WTC11 (cell line): ENCODE measurements around the gene ANTXR2. TPM values are rescaled to one million over a fixed set of nuclear protein-coding genes. Genes with fewer than 3 reads are reported as not detected.
"Not testable (repeated sequence)": the region's sequence is repeated elsewhere in the genome, so short reads cannot be mapped to it uniquely, and the experiment has no call there.

Experiments used
- ATAC-seq: fragments of 200-7000 bp; cut with Tn5 transposase; 2 replicates; pipeline ENCODE4 v1.10.0; 2021; ENCODE audit warnings: mild to moderate bottlenecking, moderate library complexity
- CTCF ChIA-PET: fragments of 300-600 bp; sonication (Branson Sonifier 250); formaldehyde crosslinking; loops from one replicate; lab custom pipeline; 2021; ENCODE audit warnings: antibody characterized with exemption; lab: Charles Lee
- POLR2A ChIA-PET: fragments of 350-600 bp; sonication (Branson Sonifier 250); formaldehyde crosslinking; loops from one replicate; lab custom pipeline; 2021; ENCODE audit warnings: antibody characterized with exemption; lab: Charles Lee
- DNase-seq: peaks from one replicate; pipeline ENCODE4 v3.0.0; 2021; ENCODE audit warnings: low spot score
- H3K27ac Mint-ChIP-seq: 2 replicates; pipeline ENCODE4 v1.8.0; 2021; ENCODE audit warnings: mixed read lengths
- H3K27me3 Mint-ChIP-seq: 2 replicates; pipeline ENCODE4 v1.8.0; 2021; ENCODE audit warnings: low read depth, mild to moderate bottlenecking, moderate library complexity, mixed read lengths
- H3K36me3 Mint-ChIP-seq: 2 replicates; pipeline ENCODE4 v1.8.0; 2021; ENCODE audit warnings: mixed read lengths
- H3K4me1 Mint-ChIP-seq: 2 replicates; pipeline ENCODE4 v1.8.0; 2022; ENCODE audit warnings: mixed read lengths
- H3K4me3 Mint-ChIP-seq: 2 replicates; pipeline ENCODE4 v1.8.0; 2021; ENCODE audit warnings: mild to moderate bottlenecking, moderate library complexity, mixed read lengths
- H3K9me3 Mint-ChIP-seq: 2 replicates; pipeline ENCODE4 v1.8.0; 2021; ENCODE audit warnings: mixed read lengths
- EMX1 ChIP-seq: fragments of 250-450 bp; sonication (Bioruptor Pico); IDR thresholded peaks from 2 replicates; pipeline ENCODE4 v1.8.0; 2021; ENCODE audit warnings: mild to moderate bottlenecking
- MXD4 ChIP-seq: fragments of 250-450 bp; sonication (Bioruptor Pico); IDR thresholded peaks from 2 replicates; pipeline ENCODE4 v1.8.0; 2021; ENCODE audit warnings: mild to moderate bottlenecking, moderate library complexity, borderline replicate concordance
- NR3C1 ChIP-seq: sonication (generic); formaldehyde crosslinking; conservative IDR thresholded peaks from 2 replicates; pipeline ENCODE4 v1.8.1; 2023; ENCODE audit warnings: low read depth, mild to moderate bottlenecking, missing genetic modification reagents
- RORB ChIP-seq: fragments of 250-450 bp; sonication (Bioruptor Pico); IDR thresholded peaks from 2 replicates; pipeline ENCODE4 v1.9.0; 2021; ENCODE audit warnings: mild to moderate bottlenecking
- SMAD4 ChIP-seq: sonication (generic); formaldehyde crosslinking; IDR thresholded peaks from 2 replicates; pipeline ENCODE4 v1.8.0; 2022; ENCODE audit warnings: mild to moderate bottlenecking, missing genetic modification reagents
- SOX15 ChIP-seq: fragments of 250-450 bp; sonication (Bioruptor Pico); IDR thresholded peaks from 2 replicates; pipeline ENCODE4 v1.9.0; 2021; ENCODE audit warnings: mild to moderate bottlenecking
- TCF7 ChIP-seq: sonication (generic); formaldehyde crosslinking; IDR thresholded peaks from 2 replicates; pipeline ENCODE4 v1.8.0; 2022; ENCODE audit warnings: mild to moderate bottlenecking, low read depth, missing genetic modification reagents, moderate library complexity
- TP53 ChIP-seq: sonication (generic); formaldehyde crosslinking; IDR thresholded peaks from 2 replicates; pipeline ENCODE4 v1.8.1; 2023; ENCODE audit warnings: mild to moderate bottlenecking, missing genetic modification reagents
- USF2 ChIP-seq: sonication (generic); formaldehyde crosslinking; IDR thresholded peaks from 2 replicates; pipeline ENCODE4 v1.8.1; 2023; ENCODE audit warnings: mild to moderate bottlenecking, missing genetic modification reagents, moderate library complexity
- ZBTB43 ChIP-seq: sonication (generic); formaldehyde crosslinking; IDR thresholded peaks from 2 replicates; pipeline ENCODE4 v1.8.1; 2023; ENCODE audit warnings: mild to moderate bottlenecking, missing genetic modification reagents
- ZNF138 ChIP-seq: sonication (generic); formaldehyde crosslinking; conservative IDR thresholded peaks from 2 replicates; pipeline ENCODE4 v1.8.1; 2022; ENCODE audit warnings: mild to moderate bottlenecking, moderate library complexity, missing genetic modification reagents
- ZNF317 ChIP-seq: sonication (generic); formaldehyde crosslinking; IDR thresholded peaks from 2 replicates; pipeline ENCODE4 v1.8.1; 2023; ENCODE audit warnings: low read depth, mild to moderate bottlenecking, moderate library complexity, missing genetic modification reagents, borderline replicate concordance
- total RNA-seq: library from RNA; stranded (reverse); gene quantifications from 3 replicates; pipeline ENCODE4 v1.2.3, GENCODE V29; 2021
- TF ChIP-seq, protein P1 (sequence below): sonication (generic); formaldehyde crosslinking; IDR thresholded peaks from 2 replicates; pipeline ENCODE4 v1.8.0; 2022; ENCODE audit warnings: mild to moderate bottlenecking, missing genetic modification reagents
- TF ChIP-seq, protein P2 (sequence below): fragments of 250-450 bp; sonication (Bioruptor Pico); conservative IDR thresholded peaks from 2 replicates; pipeline ENCODE4 v1.9.0; 2021; ENCODE audit warnings: mild to moderate bottlenecking
- TF ChIP-seq, protein P3 (sequence below): sonication (generic); formaldehyde crosslinking; IDR thresholded peaks from 2 replicates; pipeline ENCODE4 v1.8.0; 2022; ENCODE audit warnings: mild to moderate bottlenecking, missing genetic modification reagents
- TF ChIP-seq, protein P4 (sequence below): fragments of 200-600 bp; IDR thresholded peaks from 2 replicates; pipeline ENCODE4 v1.8.0; 2022; ENCODE audit warnings: antibody characterized with exemption

ANTXR2 gene
- total RNA-seq, 1 experiment from 2014 or later: 9.9 TPM

GRCh38 chr4:79893456-79893855, 179.6 kb downstream of the ANTXR2 start:
- ATAC-seq: no peak
- Mint-ChIP-seq H3K4me3 (no peak overlapping the region), H3K36me3 (no peaks in the 10 kb centered on the region), H3K27ac (no peak overlapping the region), H3K9me3 (peaks cover 11% of the 10 kb centered on the region), H3K27me3 (no peaks in the 10 kb centered on the region), H3K4me1 (peaks cover 20% of the 10 kb centered on the region)
- no peak for DNase-seq
- TF ChIP-seq ZNF138 (CRISPR knock-in tag) (no peak), ZBTB43 (no peak), USF2 (CRISPR knock-in tag) (no peak), TCF7 (no peak), RORB (CRISPR knock-in tag) (no peak), SOX15 (no peak), TP53 (CRISPR knock-in tag) (no peak)
- TF ChIP-seq, protein P1, sequence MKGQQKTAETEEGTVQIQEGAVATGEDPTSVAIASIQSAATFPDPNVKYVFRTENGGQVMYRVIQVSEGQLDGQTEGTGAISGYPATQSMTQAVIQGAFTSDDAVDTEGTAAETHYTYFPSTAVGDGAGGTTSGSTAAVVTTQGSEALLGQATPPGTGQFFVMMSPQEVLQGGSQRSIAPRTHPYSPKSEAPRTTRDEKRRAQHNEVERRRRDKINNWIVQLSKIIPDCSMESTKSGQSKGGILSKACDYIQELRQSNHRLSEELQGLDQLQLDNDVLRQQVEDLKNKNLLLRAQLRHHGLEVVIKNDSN (CRISPR knock-in tag): no peak
- TF ChIP-seq, protein P2, sequence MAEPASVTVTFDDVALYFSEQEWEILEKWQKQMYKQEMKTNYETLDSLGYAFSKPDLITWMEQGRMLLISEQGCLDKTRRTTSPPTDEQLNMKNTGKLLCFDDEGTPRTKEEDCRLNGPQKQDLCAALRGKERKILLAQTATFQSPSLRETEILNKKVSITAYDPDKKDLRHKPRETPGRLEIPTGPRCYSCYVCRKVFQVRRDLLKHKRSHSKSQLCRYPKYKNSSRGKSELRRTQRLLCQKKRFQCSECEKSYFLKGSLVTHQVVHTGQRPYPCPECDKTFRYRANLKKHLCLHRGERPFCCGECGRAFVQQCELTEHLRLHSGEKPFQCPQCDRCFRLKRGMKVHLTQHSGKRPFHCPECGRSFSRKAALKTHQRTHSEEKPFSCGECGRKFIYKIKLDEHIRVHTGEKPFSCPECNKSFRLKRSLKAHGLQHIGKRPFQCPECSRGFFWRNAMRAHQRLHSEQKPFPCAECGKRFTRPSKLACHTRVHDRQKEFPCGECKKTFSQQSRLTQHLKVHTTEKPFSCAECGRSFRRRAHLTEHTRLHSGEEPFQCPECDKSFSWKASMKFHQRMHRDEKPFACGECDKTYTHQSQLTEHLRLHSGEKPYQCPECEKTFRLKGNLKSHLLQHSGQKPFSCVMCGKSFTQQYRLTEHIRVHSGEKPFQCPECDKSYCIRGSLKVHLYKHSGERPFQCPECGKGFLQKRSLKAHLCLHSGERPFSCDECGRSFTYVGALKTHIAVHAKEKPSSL (CRISPR knock-in tag): no peak
- TF ChIP-seq, protein P3, sequence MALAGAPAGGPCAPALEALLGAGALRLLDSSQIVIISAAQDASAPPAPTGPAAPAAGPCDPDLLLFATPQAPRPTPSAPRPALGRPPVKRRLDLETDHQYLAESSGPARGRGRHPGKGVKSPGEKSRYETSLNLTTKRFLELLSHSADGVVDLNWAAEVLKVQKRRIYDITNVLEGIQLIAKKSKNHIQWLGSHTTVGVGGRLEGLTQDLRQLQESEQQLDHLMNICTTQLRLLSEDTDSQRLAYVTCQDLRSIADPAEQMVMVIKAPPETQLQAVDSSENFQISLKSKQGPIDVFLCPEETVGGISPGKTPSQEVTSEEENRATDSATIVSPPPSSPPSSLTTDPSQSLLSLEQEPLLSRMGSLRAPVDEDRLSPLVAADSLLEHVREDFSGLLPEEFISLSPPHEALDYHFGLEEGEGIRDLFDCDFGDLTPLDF: no peak
- CTCF ChIA-PET: no interaction called here
- POLR2A ChIA-PET: no interaction called here

DNA sequence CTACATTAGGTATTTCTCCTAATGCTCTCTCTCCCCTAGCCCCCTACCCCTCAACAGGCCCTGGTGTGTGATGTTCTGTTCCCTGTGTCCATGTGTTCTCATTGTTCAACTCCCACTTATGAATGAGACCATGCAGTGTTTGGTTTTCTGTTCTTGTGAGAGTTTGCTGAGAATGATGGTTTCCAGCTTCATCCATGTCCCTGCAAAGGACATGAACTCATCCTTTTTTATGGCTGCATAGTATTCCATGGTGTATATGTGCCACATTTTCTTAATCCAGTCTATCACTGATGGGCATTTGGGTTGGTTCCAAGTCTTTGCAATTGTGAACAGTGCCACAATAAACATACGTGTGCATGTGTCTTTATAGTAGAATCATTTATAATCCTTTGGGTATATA, 184.0 kb downstream of the ANTXR2 start:
- ATAC-seq, POLR2A ChIA-PET, H3K4me1 Mint-ChIP-seq, H3K27ac Mint-ChIP-seq, DNase-seq, CTCF ChIA-PET, H3K36me3 Mint-ChIP-seq, H3K4me3 Mint-ChIP-seq, H3K27me3 Mint-ChIP-seq: not testable (repeated sequence)
- H3K9me3 Mint-ChIP-seq: peaks cover 11% of the 10 kb centered on the region

- DNase-seq: no peak
- ChIA-PET CTCF (no interaction called here), POLR2A (no interaction called here)
- Mint-ChIP-seq H3K4me3 (no peak overlapping the region), H3K9me3 (peaks cover 11% of the 10 kb centered on the region), H3K4me1 (no peaks in the 10 kb centered on the region), H3K27ac (no peak overlapping the region), H3K36me3 (no peaks in the 10 kb centered on the region), H3K27me3 (no peaks in the 10 kb centered on the region)
- TF ChIP-seq ZNF317: no peak
- TF ChIP-seq, protein P3: no peak
- no peak for TF ChIP-seq SMAD4 (CRISPR knock-in tag)
- TF ChIP-seq SOX15: no peak
- TF ChIP-seq MXD4: no peak
- no peak for TF ChIP-seq ZNF138 (CRISPR knock-in tag)
- no peak for TF ChIP-seq ZBTB43
- no peak for TF ChIP-seq NR3C1 (CRISPR knock-in tag)
- TF ChIP-seq EMX1 (CRISPR knock-in tag): no peak
- TF ChIP-seq, protein P4, sequence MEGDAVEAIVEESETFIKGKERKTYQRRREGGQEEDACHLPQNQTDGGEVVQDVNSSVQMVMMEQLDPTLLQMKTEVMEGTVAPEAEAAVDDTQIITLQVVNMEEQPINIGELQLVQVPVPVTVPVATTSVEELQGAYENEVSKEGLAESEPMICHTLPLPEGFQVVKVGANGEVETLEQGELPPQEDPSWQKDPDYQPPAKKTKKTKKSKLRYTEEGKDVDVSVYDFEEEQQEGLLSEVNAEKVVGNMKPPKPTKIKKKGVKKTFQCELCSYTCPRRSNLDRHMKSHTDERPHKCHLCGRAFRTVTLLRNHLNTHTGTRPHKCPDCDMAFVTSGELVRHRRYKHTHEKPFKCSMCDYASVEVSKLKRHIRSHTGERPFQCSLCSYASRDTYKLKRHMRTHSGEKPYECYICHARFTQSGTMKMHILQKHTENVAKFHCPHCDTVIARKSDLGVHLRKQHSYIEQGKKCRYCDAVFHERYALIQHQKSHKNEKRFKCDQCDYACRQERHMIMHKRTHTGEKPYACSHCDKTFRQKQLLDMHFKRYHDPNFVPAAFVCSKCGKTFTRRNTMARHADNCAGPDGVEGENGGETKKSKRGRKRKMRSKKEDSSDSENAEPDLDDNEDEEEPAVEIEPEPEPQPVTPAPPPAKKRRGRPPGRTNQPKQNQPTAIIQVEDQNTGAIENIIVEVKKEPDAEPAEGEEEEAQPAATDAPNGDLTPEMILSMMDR: no peak
- no peak for ATAC-seq
Measured at GRCh38 chr4:79886557-79886956, 186.5 kb downstream of the ANTXR2 start.
